Measurements from ENCODE around the gene POLG2.
"Not testable (repeated sequence)": the region's sequence is repeated elsewhere in the genome, so short reads cannot be mapped to it uniquely, and the experiment has no call there.

DNA sequence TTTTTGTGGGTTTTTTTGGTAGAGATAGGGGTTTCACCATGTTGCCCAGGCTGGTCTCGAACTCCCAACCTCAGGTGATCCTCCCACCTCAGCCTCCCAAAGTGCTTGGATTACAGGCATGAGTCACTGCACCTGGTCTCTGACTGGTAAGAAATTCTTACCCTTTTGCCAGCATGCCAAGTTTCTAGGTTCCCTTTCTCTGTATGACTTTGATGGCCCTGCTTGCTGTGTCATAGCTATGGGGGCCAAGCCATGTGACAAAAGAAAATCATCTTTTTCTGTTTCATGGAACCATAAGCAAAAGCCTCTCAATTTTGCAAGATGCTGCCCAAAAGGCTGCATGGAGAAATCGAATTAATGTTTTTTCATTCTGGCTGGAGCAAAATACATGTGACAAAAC lies 66.8 kb downstream of the POLG2 start:
- TF ChIP-seq, protein P1, sequence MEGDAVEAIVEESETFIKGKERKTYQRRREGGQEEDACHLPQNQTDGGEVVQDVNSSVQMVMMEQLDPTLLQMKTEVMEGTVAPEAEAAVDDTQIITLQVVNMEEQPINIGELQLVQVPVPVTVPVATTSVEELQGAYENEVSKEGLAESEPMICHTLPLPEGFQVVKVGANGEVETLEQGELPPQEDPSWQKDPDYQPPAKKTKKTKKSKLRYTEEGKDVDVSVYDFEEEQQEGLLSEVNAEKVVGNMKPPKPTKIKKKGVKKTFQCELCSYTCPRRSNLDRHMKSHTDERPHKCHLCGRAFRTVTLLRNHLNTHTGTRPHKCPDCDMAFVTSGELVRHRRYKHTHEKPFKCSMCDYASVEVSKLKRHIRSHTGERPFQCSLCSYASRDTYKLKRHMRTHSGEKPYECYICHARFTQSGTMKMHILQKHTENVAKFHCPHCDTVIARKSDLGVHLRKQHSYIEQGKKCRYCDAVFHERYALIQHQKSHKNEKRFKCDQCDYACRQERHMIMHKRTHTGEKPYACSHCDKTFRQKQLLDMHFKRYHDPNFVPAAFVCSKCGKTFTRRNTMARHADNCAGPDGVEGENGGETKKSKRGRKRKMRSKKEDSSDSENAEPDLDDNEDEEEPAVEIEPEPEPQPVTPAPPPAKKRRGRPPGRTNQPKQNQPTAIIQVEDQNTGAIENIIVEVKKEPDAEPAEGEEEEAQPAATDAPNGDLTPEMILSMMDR (IDR thresholded peaks at IDR 0.05): not testable (repeated sequence)
- TF ChIP-seq POLR2A (IDR thresholded peaks at IDR 0.05; ENCODE audit: low read depth): not testable (repeated sequence)
